ENCODE data around the gene ADAMTS2.

- no peak for TF ChIP-seq MAX (IDR thresholded peaks at IDR 0.05)
- TF ChIP-seq EP300 (IDR thresholded peaks at IDR 0.05; ENCODE audit: borderline replicate concordance), result no peak
- no peak for TF ChIP-seq EGR1 (IDR thresholded peaks at IDR 0.05)
- no peak for TF ChIP-seq USF1 (IDR thresholded peaks at IDR 0.05)
- no peak for TF ChIP-seq FOXM1 (IDR thresholded peaks at IDR 0.05; ENCODE audit: borderline replicate concordance, low read depth)
- no peak for TF ChIP-seq TCF12 (IDR thresholded peaks at IDR 0.05; ENCODE audit: low read depth)
These were observed 192.9 kb downstream of the ADAMTS2 start for GRCh38 chr5:179152144-179152895.
